Thoracic aorta (tissue), 2 donors: Measurements from ENCODE around the gene ECEL1. TPM values are rescaled to one million over a fixed set of nuclear protein-coding genes. Genes with fewer than 3 reads are reported as not detected.

ENCODE experiments used
- ATAC-seq: fragments of 150-250 bp; one replicate; pipeline ENCODE4 v1.8.0; 2017; ENCODE audit warnings: low read depth; ENCODE audit not compliant: insufficient number of reproducible peaks, low FRiP score
- DNase-seq: peaks from one replicate; pipeline ENCODE4 v3.0.0-alpha.2; 2020; ENCODE audit warnings: low spot score
- H3K27ac ChIP-seq, 2 donors: fragments of 200-600 bp; sonication (generic); 1 replicate in 1 of 2; 2 replicates in 1 of 2; pipeline ENCODE4 v1.5.1; 2016; ENCODE audit warnings: mild to moderate bottlenecking in 2 of 2, moderate library complexity in 2 of 2
- H3K27me3 ChIP-seq: fragments of 200-600 bp; sonication (generic); replicated peaks from 2 replicates; pipeline ENCODE4 v1.6.0; 2016; ENCODE audit warnings: mild to moderate bottlenecking; ENCODE audit not compliant: insufficient read depth
- H3K36me3 ChIP-seq: fragments of 200-600 bp; sonication (generic); one replicate; pipeline ENCODE4 v1.5.1; 2016
- H3K4me1 ChIP-seq, 2 donors: fragments of 200-600 bp; sonication (generic); 1 replicate in 1 of 2; 2 replicates in 1 of 2; pipeline versions ENCODE4 v1.5.1 to v1.6.0; 2016; ENCODE audit warnings: low read depth in 2 of 2, mild to moderate bottlenecking in 1 of 2; ENCODE audit not compliant: control insufficient read depth in 1 of 2
- H3K4me3 ChIP-seq: fragments of 200-600 bp; sonication (generic); 2 replicates; pipeline ENCODE4 v1.5.1; 2016; ENCODE audit warnings: mild to moderate bottlenecking
- H3K9me3 ChIP-seq: fragments of 200-600 bp; sonication (generic); 2 replicates; pipeline ENCODE4 v1.5.1; 2016
- CTCF ChIP-seq: fragments of 200-600 bp; sonication (generic); IDR thresholded peaks from one replicate; pipeline ENCODE4 v1.5.1; 2019; ENCODE audit warnings: antibody characterized with exemption
- total RNA-seq, 2 donors: library from RNA; depleted of rRNA; stranded (reverse); fragments of >200 nt; gene quantifications; one replicate each; pipeline versions ENCODE4 v1.1.0 to v1.2.3, GENCODE V29; 2016

The ECEL1 gene
- total RNA-seq, 2 donors from 2014 or later, result 1.6 to 2.8 TPM

DNA sequence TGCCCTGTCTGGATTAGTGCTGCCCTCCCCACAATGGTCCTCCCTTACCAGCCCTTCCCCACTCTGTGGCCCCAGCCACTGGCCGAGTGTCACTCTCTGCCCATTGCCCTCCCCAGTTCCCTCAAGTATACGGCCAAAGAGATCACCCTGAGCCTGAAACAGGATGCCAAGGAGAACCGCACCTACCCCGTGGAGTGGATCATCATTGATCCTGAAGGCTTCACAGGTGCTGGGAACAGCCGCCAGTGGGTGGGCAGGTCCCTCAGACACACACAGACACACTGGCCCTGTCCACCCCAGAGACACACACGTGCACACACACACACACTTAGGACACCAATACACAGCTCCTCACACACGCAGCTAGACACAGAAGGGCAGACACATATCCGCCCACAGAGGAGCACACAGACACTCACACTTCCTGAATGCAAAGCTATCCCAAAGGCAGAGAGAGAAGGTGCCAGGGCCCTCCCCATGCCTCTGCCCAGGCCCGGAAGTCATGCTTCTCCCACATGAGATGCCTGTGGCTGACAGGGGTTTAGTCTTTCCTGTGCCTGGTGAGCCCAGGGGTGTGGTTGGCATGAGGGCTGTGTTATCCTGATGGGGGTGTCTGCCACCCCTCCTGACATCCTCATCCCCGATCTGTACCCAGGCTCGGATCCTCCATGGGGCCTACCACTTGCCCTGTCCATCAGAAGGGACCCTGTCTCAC, 41.3 kb upstream of the ECEL1 start:
- Histone ChIP-seq H3K36me3 (no peaks in the 10 kb centered on the region), H3K9me3 (no peaks in the 10 kb centered on the region), H3K4me3 (no peak overlapping the region), H3K4me1 (peaks cover 0 to 11% of the 10 kb centered on the region in 2 donors), H3K27me3 (peaks cover 2% of the 10 kb centered on the region), H3K27ac (no peak overlapping the region)
- no peak for DNase-seq
- no peak for TF ChIP-seq CTCF
- no peak for ATAC-seq

DNA sequence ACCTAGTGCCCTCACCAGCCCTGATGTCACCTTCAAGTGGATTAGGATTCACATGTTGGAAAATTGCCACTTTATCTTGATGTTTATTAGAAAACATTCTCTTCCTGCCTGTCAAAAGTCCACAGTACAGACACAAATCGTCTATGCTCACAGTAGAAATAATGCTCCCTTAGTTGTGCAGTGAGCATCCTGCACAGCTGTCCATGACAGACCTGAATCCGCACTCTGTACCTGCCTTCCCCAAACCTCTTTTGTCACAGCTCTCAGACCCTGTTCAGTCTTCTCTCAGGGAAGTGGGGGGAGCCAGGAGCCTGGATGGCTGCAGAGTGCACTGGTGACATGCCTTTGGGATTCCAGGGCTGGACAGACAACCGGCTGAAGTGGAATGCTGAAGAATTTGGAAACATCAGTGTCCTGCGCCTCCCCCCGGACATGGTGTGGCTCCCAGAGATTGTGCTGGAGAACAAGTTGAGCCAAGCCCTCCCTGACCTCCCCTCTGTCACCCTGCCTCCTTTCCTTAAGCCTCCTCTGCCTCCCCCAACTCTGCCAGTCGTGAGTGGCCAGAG, 40.4 kb upstream of the ECEL1 start:
- no peak for TF ChIP-seq CTCF
- no peak overlapping the region for H3K27ac ChIP-seq

GRCh38 chr2:232526372-232526941, 38.8 kb upstream of the ECEL1 start:
- Histone ChIP-seq H3K4me1 (peaks cover 7 to 33% of the 10 kb centered on the region in 2 donors), H3K9me3 (no peaks in the 10 kb centered on the region), H3K27ac (no peak overlapping the region), H3K4me3 (no peak overlapping the region), H3K27me3 (peaks cover 17% of the 10 kb centered on the region), H3K36me3 (no peaks in the 10 kb centered on the region)
- no peak for TF ChIP-seq CTCF
- DNase-seq, result no peak
- ATAC-seq, result no peak

More for the DNA sequence above, 40.4 kb upstream of the ECEL1 start:
- H3K36me3 ChIP-seq, result no peaks in the 10 kb centered on the region
- H3K9me3 ChIP-seq, result no peaks in the 10 kb centered on the region
- ATAC-seq (no peak), DNase-seq (no peak)
- H3K4me3 ChIP-seq, result no peak overlapping the region
- peaks cover 11% of the 10 kb centered on the region for H3K27me3 ChIP-seq
- H3K4me1 ChIP-seq, result peaks cover 0 to 20% of the 10 kb centered on the region in 2 donors

DNA sequence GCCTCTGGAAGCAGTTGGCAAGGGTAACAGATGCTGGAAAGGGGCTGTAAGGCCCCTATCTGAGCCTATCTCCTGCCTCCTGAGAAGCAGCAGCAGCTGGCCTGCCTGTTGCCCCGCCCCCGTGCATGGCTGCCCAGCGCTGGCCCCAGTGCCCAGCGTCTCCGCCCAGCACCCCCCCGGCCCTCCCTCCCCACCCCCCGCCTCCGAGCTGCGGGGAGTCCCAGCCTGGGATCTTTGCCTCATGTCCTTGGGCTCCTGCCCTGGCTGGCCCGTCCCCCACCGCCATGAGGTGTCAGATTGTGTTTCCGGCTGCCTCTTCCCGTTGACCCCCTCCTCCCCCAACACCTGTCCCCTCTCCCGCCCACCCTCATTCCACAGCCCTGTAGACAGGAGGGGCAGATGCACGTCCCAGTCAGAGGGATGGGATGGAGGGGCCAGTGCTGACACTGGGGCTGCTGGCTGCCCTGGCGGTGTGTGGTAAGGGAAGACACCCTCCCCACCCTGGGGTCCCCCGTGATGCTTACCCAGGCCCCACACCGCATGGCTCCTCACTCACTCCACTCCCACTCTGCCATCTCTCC, 38.2 kb upstream of the ECEL1 start, which contains the start of gene CHRND:
Gene CHRND (plus strand): TSS at position 370 of the 581 bp plus-strand sequence. CDS start 56 bp downstream, at position 426.
- Histone ChIP-seq H3K27me3 (peaks cover 17% of the 10 kb centered on the region), H3K36me3 (no peaks in the 10 kb centered on the region), H3K9me3 (no peaks in the 10 kb centered on the region), H3K4me1 (peaks cover 7 to 33% of the 10 kb centered on the region in 2 donors), H3K27ac (no peak within 1 kb of the TSS), H3K4me3 (no peak within 1 kb of the TSS)
- ATAC-seq (no peak), DNase-seq (no peak)
- TF ChIP-seq CTCF, result no peak

DNA sequence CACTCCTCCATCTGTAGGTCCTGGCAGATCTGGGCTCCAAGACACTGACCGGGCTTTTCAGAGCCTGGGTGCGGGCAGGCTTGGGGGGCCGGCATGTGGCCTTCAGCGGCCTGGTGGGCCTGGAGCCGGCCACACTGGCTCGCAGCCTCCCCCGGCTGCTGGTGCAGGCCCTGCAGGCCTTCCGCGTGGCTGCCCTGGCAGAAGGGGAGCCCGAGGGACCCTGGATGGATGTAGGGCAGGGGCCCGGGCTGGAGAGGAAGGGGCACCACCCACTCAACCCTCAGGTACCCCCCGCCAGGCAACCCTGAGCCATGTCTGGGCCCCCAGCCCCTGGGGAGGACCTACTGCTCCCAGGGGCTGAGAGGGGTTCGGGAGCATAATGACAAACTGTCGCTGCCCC, 37.6 kb upstream of the ECEL1 start:
- H3K27ac ChIP-seq, result no peak overlapping the region
- no peak for TF ChIP-seq CTCF
- no peaks in the 10 kb centered on the region for H3K9me3 ChIP-seq
- DNase-seq (no peak), ATAC-seq (no peak)
- H3K36me3 ChIP-seq, result no peaks in the 10 kb centered on the region
- H3K4me1 ChIP-seq, result peaks cover 7 to 33% of the 10 kb centered on the region in 2 donors
- peaks cover 17% of the 10 kb centered on the region for H3K27me3 ChIP-seq
- H3K4me3 ChIP-seq, result no peak overlapping the region
